Nucleus accumbens (tissue), 56 donors: ENCODE data around the gene ARL5C.
"Not testable (repeated sequence)": the region's sequence is repeated elsewhere in the genome, so short reads cannot be mapped to it uniquely, and the experiment has no call there.

Experiments
- DNase-seq, 56 donors: peaks; one replicate each; lab custom pipeline; 2025; lab: John Stamatoyannopoulos, UW

Gene ARL5C

DNA sequence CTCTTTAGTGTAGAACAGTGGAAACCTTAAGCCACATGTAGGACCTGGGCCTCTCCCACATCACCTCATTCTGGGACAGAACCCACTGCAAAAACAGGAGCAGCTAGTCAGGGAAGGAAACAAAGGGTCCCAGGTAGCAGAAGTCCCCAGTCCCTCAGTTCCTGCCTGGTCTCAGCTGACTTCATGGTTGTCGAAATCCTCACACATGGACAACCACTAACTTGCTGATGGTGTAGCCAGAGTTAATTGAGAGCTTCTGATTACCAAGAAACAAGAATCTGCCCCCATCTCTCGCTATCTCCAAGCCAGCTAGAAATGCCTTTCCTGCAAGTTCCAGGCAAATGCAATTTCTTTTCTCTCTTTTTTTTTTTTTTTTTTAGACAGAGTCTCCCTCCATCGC lies 3.6 kb upstream of the ARL5C start:
- no peak for DNase-seq

- no peak for DNase-seq
Measured at GRCh38 chr17:39169101-39169500, 3.1 kb upstream of the ARL5C start.

GRCh38 chr17:39168503-39168902 lies 2.5 kb upstream of the ARL5C start:
- DNase-seq, result not testable (repeated sequence)

- DNase-seq, result peak in 10 of 56 donors; percentile 13 to 53 (median 20)
Measured at GRCh38 chr17:39167476-39167875, 1.5 kb upstream of the ARL5C start.

DNA sequence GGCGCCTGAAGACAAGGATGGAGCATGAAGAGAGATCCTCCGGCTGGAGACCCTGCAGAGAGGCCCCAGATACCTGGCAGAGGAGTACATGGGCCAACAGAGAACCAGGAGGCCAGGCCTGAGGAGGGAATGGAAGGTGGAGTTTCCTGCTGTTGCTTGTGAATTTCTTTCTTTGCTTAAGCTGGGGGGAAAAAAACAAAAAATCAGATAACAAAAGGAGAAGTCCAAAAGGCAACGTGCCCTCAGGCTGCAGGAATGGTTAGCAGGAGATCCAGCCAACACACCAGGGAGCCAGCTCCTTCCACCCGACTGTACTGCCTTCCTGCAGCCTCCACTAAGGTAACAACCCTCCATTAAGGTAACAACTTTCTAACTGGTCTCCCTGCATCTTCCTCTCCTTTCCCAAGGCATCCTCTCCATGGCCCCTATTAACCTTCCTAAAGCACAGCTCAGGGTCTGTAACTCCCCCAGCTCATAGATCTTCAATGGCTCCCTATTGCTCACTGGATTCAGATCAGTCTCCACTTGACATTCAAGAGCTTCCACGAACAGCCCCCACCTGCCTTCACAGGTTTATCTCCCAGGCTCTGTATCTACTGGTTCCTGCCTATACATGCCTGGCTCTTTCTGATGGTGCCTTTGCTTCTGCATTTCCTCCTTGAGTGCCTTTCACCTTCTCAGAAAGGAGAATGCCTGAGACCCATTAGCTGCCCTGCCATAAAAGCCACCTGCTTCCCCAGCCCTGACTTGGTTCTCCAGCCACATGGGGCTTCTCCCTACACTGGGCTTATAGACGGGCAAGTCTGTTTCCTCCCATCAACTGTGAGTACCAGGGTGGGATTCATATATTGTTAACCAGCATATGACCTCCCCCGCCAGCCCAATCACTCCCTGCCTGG lies 725 bp upstream of the ARL5C start:
- DNase-seq, result no peak

GRCh38 chr17:39165178-39165840 lies 652 bp downstream of the ARL5C start:
- DNase-seq, result no peak

GRCh38 chr17:39164675-39165143 lies 1.3 kb downstream of the ARL5C start:
- peak in 48 of 56 donors; percentile 13 to 79 (median 50) for DNase-seq

GRCh38 chr17:39161962-39162361 lies 4.0 kb downstream of the ARL5C start:
- no peak for DNase-seq

DNA sequence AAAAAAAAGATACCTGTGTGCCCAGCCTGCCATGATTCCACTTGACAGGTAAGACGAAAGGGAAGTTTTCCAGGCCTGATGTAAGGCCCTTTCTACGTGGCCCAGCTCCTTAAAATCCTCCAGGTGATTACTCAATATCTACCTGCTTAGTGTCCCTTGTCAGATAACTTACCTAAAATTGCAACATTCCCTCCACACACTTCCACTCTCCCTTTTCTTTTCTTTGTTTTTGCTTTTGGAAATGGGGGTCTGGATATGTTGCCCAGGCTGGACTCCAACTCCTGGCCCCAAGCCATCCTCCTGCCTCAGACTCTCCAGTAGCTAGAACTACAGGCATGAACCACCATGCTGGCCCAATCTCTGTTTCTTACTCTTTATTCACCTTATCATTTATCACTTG lies 7.3 kb downstream of the ARL5C start:
- no peak for DNase-seq

DNA sequence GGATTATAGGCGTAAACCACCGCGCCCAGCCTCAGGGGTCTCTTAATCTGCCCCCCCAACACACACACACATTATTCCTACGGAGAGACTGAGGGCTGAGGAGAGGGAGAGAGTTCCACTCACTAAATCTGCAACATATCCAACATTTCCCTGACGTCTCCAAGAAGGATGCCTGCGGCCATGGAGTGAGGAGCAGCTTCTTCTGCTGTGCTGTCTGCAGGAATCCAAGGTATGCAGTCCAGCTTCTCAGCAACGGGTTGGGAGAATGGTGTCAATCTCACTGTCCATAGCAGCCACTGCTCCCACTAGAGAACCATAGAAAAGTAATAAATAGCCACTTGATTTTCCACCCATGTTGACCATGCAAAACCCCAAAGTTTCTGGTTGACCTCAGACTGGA lies 9.5 kb downstream of the ARL5C start:
- no peak for DNase-seq

- no peak for DNase-seq
Measured at GRCh38 chr17:39155654-39156053, 10.3 kb downstream of the ARL5C start.

GRCh38 chr17:39153599-39154051 lies 12.3 kb downstream of the ARL5C start:
- peak in 55 of 56 donors; percentile 43 to 95 (median 86) for DNase-seq

DNA sequence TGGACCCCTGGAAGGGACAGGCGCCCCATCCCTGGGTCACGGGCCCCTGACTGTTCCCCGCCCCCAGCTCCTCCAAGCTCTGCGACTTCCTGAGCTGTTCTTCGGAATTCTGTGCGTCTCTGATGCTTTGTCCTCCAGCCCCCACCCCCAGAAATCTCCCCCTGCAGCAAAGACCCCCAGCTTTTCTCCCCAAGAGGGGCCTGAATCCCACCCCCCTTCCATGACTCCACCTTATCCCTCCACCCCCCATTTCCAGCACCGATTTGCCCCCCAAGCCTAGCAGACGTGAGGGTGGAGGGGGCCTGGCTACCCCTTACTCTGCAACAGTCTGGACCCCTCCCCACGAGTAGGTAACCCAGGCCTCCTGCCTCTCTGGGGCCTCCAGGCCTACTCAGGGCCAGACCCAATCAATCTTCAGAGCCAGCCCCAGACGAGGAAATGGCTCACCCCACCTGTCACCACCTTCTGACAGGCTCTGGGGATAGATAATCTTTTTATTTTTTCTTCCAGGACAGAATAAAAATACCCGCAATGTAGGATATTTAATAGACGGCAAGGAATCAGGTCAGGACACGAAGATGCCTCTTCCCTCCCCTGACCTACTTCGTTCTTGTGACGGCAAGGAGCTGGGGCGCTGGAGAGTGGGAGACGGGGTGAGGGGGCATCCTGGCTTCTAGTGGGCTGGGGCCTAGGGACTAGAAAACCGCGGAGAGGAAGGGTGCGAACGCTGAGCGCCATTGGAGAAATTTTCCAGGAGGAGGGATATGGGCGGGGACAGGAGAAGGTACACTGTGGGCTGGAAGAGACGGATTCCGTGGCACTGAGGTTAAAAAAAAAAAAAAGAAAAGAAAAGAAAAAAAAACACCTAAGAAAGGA lies 13.8 kb downstream of the ARL5C start:
- DNase-seq, result peak in 29 of 56 donors; percentile 10 to 73 (median 62)

DNA sequence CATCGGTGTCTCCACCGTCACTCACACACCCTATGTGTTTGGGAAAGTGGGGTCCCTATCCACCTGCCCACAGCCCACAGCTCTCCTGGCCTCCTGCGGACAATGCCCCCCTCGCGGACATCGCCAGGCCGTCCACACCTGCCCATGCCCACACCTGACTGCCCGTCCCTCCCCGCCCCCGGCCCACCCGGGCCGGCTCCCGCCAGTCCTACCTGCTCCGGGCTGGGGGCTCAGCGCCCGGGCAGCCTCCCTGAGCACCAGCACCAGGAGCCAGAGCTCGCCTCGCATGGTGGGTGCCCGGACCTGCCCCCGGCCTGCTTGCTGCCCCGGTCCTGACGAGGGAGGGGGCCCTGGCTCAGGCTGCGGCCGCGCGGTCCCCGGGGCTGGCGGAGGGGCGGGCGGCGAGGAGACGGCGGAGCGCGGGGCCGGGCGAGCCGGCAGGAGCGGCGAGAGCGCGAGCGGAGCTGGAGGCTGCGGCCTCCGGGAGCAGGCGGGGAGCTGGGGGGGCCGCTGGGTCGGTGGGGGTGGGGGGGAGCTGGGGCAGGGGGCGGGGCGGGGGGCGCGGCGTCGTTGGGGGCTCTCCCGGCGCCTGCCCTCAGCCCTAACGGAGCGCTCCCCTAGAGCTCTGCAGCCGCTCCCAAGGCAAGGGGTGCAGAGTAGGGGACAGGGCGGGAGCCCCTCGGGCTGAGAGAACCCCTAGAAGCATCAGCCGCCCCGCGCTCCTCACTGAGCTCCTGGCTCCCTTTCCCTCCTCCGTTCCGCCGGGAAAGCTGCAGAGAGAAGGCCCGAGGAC lies 14.6 kb downstream of the ARL5C start, which contains the start of gene PLXDC1:
TSS of gene PLXDC1 (minus strand) at position 488 of the 793 bp plus-strand sequence. CDS start at position 288, 200 bp downstream.
- peak in 2 of 56 donors; percentile 12 to 48 for DNase-seq

- no peak for DNase-seq
Measured at GRCh38 chr17:39150795-39151149, 15.2 kb downstream of the ARL5C start.

DNA sequence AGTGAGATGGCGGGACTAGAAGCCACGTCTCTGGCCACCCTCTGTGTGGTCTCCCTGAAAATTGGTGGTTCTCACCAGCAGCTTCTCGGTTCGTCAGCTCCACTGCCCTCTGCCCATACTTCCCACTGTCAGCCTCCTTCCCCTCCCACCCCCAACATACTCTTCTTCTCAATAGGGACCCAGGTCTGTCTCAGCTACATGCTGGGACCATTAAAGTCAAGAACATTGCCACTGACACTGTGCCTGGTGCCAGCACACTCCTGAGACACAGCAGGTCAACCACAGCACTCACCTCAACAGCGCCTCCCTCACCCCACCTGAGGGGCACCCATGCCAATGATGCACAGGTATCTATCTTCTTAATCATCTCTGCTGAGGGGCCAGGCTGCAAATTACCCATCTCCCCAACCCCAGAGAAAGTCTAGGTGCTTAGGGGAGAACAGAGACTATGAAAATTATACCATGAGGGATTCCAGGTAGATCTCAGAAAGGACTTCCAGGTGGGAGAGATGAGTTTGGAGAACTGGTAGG lies 15.8 kb downstream of the ARL5C start:
- DNase-seq, result no peak

DNA sequence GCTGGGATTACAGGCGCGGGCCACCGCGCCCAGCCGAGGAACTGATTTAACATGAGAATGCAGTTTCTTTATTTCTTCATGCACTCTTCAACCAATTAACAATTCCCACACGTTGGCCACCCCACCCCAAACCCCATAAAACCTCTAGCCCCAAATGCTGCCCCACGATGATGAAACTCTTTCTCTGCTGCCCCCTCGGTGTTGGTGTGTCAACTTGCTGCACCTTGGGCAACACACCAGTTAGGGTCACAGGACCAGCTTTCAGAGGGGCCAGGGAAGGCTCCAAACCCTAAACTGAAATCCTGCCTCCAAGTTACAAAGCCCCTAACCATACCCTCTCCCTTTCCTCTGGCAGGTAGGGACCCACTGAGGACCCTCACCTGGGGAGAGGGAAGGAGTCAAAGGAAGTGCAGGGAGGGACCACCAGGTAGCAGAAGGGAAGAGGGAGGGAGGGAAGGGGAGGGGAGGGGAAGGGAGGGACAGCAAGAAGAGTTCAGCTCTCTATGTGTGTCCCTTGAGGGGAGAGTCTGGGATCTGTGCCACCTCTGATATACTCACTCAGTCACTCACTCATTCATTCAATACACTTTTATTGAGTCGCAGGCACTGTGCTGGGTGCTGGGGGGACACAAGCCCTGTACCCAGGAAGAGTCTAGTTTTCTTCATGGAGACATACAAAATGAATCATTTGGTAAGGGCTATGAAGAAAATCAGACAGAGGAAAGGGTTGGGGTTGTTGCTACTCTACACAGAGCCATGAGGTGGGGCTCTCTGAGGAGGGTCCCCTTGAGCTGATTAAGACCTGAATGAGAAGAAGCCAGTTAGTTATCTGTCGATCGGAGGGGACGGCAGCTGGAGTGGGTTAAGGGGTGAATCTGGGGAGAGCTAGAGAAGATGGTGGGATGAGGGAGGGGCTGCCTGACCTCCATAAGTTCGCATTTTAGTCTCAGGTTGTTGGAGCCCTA lies 18.5 kb downstream of the ARL5C start:
- DNase-seq, result no peak

DNA sequence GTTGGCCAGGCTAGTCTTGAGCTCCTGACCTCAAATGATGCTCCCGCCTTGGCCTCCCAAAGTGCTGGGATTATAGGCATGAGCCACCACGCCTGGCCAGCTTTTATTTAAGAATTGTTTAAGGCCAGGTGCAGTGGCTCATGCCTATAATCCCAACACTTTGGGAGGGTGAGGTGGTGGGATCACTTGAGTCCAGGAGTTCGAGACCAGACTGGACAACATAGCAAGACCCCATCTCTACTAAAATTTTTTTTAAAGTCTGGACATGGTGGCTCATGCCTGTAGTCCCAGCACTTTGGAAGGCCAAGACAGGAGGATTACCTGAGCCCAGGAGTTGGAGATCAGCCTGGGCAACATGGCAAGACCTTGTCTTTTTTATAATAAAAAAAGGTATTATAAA lies 19.7 kb downstream of the ARL5C start:
- DNase-seq, result no peak
